IgD-negative memory B cell (primary cell): ENCODE results near the gene PHOX2B. TPM values are rescaled to one million over a fixed set of nuclear protein-coding genes. Genes with fewer than 3 reads are reported as not detected.

Source experiments
- H3K27ac Mint-ChIP-seq, 3 donors: one replicate each; pipeline ENCODE4 v1.8.0; 2020 to 2022; ENCODE audit warnings: mild to moderate bottlenecking in 3 of 3, mixed read lengths in 3 of 3, moderate library complexity in 1 of 3
- H3K27me3 Mint-ChIP-seq: one replicate; pipeline ENCODE4 v1.8.0; 2021; ENCODE audit warnings: mixed read lengths
- H3K36me3 Mint-ChIP-seq: one replicate; pipeline ENCODE4 v1.8.0; 2020; ENCODE audit warnings: mild to moderate bottlenecking, mixed read lengths
- H3K4me1 Mint-ChIP-seq, 3 donors: one replicate each; pipeline ENCODE4 v1.8.0; 2020 to 2022; ENCODE audit warnings: mixed read lengths in 3 of 3, mild to moderate bottlenecking in 1 of 3
- H3K4me3 Mint-ChIP-seq, 4 donors: one replicate each; pipeline ENCODE4 v1.8.0; 2020 to 2022; ENCODE audit warnings: mild to moderate bottlenecking in 4 of 4, mixed read lengths in 4 of 4, moderate library complexity in 3 of 4
- H3K9me3 Mint-ChIP-seq, 3 donors: one replicate each; pipeline ENCODE4 v1.8.0; 2020 to 2021; ENCODE audit warnings: mixed read lengths in 3 of 3, mild to moderate bottlenecking in 1 of 3
- polyA plus RNA-seq: library from polyadenylated mRNA; unstranded; fragments of 300-500 nt; fragmentation: Illumina TruSeq; gene quantifications from one replicate; pipeline ENCODE4 v1.2.3, GENCODE V29; 2021

PHOX2B gene
- polyA plus RNA-seq, 1 donor from 2014 or later: not detected

DNA sequence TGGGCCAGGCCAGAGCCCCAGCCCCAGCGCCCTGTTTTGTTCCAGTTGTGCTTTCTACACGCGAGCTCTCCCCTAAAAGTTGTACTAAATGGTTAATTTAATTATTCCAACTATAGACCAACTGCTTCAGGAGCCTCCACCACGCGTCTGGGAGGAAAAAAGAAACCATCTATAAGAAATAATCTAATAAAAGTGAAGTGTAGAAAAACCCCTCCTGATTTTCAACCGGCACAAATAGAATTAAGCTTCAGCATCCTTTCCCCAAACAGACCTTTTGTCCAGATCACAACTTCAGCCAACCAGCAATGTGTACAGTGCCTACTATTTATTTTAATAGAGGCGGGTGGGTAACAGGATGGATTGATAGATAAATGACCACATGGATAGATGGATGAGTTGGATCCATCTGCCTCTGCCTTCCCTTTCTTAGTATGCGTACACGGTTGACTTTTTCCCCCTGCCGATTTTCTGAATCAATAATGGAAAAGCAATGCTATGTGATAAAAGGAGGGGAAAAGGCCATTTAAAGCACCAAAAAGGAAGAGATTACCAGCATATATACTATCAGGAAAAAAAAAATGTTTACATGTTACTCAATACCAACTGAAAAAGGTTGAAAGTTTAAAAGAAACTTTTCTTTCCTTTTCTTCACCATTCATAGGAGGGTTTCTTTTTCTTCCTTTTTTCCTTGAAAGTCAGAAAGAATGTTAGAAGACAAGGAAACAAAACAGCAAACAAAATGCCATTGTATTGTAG is 3.7 kb upstream of the PHOX2B start:
- peaks cover 0 to 4% (median 1%) of the 10 kb centered on the region in 3 donors for H3K4me1 Mint-ChIP-seq
- no peak overlapping the region for H3K27ac Mint-ChIP-seq
- H3K27me3 Mint-ChIP-seq: peaks cover 53% of the 10 kb centered on the region
- no peaks in the 10 kb centered on the region for H3K36me3 Mint-ChIP-seq
- no peak overlapping the region for H3K4me3 Mint-ChIP-seq
- H3K9me3 Mint-ChIP-seq: peaks cover 0 to 4% (median 2%) of the 10 kb centered on the region in 3 donors

DNA sequence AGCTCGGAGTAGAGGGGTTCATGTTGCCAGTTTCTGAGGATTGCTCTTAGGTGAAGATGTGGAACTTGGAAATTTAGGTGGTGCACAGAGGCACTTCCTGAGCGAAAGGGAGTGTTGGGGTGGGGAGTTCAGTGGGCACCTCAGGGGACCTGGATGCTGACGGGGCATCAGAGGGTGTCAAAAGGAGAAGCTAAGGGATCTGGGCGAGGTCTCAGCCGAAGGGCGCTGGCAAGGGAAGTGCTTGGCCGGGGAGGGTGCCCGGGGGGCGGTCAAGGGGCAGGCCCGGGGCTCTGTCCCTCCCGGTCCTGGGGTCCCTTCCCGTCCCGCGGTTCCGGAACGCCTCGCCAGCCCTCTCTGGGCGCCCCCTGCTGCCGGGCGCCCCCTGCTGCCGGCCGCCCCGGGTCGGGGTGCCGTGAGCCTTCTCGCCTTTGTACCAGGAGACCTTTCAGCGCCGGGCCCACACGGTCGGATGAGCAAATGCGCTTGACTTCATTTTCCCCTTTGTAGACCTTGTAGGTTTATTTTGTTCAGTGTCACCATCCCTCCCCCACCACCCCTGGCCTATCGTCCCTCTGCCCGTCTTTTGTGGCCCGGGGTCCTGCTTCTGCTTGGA is 3.0 kb upstream of the PHOX2B start:
- Mint-ChIP-seq H3K27me3 (peaks cover 60% of the 10 kb centered on the region), H3K27ac (no peak overlapping the region), H3K9me3 (peaks cover 0 to 4% (median 2%) of the 10 kb centered on the region in 3 donors), H3K36me3 (no peaks in the 10 kb centered on the region), H3K4me3 (no peak overlapping the region), H3K4me1 (peaks cover 0 to 4% (median 1%) of the 10 kb centered on the region in 3 donors)

DNA sequence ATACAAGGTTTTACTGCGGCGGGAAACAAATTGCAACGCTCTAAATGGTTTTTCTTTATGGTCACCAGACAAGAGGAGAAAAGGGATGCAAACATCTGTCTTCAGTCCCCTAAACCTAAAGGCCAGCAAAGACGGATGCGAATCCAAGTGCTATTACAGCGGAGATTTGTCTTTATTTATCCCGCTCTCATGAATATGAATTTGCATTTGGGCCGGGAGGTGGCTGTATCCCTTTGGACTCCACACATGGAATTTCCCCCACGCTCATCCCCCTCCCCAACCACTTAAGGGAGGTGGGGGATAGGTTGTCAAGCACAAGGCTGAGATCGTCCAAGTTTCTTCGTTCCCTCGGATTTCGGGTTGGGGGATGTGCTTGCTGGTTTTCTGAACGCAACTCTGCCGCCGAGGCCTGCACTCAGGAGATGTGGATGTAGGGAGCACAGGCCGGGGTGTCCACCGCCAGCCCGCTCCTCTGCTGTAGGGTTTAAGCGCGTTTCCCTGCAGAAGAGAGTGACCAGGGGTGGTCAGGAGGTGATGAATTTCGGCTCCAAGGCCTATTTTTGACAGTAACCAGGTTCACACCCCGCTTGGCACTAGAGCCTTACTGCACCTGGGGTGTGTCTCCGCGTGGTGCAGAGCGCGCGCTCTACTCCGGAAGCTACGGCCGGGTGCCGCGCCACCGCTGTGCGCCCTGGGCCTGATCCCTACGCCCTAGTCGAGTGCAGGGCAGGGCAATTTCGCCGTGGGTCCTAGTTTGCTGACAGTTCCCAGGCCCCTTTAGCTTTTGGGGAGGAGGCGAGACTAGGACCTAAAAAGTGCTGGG is 2.3 kb upstream of the PHOX2B start:
- H3K27ac Mint-ChIP-seq: no peak overlapping the region
- H3K4me3 Mint-ChIP-seq: no peak overlapping the region
- peaks cover 0 to 4% (median 1%) of the 10 kb centered on the region in 3 donors for H3K4me1 Mint-ChIP-seq
- no peaks in the 10 kb centered on the region for H3K36me3 Mint-ChIP-seq
- H3K9me3 Mint-ChIP-seq: peaks cover 0 to 4% (median 2%) of the 10 kb centered on the region in 3 donors
- peaks cover 64% of the 10 kb centered on the region for H3K27me3 Mint-ChIP-seq

DNA sequence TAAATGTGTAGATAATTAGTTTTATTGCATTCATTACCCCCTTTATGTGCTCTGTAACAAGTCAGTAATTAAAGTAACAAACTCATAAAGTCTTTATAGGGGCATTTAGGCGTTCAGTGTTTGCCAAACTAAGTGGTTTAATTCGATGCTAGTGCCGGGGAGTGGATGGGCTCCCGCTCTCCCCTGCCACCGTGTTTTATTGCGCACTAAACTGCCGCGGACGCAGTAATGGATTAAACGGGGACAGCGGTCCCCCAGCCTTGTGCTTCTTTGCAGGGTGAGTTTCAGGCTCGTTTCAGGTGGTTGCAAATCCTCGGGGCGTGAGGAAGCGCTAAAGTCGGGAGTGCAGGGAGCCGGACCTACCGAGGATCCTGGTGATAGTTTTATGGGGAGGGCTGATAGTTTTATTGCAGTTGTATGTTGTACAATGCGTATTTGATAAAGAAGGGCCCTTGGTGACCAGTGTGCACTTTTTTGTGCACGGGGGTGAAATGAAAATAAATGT is 1.6 kb upstream of the PHOX2B start:
- Mint-ChIP-seq H3K36me3 (no peaks in the 10 kb centered on the region), H3K4me1 (peaks cover 0 to 4% (median 1%) of the 10 kb centered on the region in 3 donors), H3K27ac (peak overlapping the region in 1 of 3 donors; percentile 4), H3K9me3 (peaks cover 0 to 4% (median 2%) of the 10 kb centered on the region in 3 donors), H3K27me3 (peaks cover 67% of the 10 kb centered on the region), H3K4me3 (no peak overlapping the region)

DNA sequence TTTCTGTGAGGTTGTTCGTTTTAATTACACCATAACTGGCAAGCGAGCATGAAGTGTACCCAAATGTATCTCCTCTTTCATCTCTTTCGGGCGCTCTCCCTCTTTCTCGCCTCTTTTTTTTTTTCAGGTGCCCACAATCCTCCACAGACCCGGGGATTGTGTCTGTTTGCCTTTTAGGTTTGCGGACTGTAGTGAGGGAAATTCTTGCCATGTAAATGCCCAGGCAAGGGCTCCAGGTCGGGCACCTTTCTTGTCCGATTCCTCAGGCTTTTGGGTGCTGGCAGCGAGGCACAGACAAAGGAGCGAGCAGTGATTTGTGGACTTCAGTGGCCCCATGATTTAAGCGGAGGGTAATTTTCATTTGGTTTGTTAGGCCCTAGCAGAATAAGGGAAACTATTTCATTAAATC is 1.1 kb upstream of the PHOX2B start:
- no peak overlapping the region for H3K4me3 Mint-ChIP-seq
- H3K27ac Mint-ChIP-seq: no peak overlapping the region
- peaks cover 0 to 1% (median 0%) of the 10 kb centered on the region in 3 donors for H3K9me3 Mint-ChIP-seq
- peaks cover 66% of the 10 kb centered on the region for H3K27me3 Mint-ChIP-seq
- peaks cover 0 to 4% (median 1%) of the 10 kb centered on the region in 3 donors for H3K4me1 Mint-ChIP-seq
- no peaks in the 10 kb centered on the region for H3K36me3 Mint-ChIP-seq

DNA sequence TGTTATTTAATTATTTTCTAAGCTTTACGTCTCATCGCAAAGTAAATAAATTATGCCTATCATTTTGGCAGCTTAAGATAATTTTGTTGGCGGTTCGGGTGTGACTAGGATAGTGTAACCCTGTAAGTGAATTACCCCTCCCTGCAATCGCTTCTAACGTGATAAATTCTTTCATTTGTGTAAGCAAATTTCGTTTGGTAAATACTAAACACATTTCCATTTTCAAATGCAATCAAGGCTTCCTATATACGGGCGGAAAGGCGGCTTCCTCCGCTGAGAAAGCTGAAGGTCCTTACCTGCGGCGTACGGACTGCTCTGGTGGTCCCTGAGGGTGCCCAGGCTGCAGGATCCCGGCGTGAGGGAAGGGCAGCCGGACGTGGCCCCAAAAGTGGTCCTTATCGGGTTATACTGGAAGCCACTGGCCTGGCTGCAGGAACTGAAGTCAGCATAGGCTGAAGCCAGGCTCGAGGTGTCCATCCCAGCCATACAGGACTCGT is 403 bp downstream of the PHOX2B start:
- no peaks in the 10 kb centered on the region for H3K9me3 Mint-ChIP-seq
- peaks cover 75% of the 10 kb centered on the region for H3K27me3 Mint-ChIP-seq
- no peak overlapping the region for H3K27ac Mint-ChIP-seq
- H3K4me3 Mint-ChIP-seq: peak overlapping the region in 1 of 4 donors; percentile 58
- peaks cover 0 to 5% (median 4%) of the 10 kb centered on the region in 3 donors for H3K4me1 Mint-ChIP-seq
- H3K36me3 Mint-ChIP-seq: no peaks in the 10 kb centered on the region

DNA sequence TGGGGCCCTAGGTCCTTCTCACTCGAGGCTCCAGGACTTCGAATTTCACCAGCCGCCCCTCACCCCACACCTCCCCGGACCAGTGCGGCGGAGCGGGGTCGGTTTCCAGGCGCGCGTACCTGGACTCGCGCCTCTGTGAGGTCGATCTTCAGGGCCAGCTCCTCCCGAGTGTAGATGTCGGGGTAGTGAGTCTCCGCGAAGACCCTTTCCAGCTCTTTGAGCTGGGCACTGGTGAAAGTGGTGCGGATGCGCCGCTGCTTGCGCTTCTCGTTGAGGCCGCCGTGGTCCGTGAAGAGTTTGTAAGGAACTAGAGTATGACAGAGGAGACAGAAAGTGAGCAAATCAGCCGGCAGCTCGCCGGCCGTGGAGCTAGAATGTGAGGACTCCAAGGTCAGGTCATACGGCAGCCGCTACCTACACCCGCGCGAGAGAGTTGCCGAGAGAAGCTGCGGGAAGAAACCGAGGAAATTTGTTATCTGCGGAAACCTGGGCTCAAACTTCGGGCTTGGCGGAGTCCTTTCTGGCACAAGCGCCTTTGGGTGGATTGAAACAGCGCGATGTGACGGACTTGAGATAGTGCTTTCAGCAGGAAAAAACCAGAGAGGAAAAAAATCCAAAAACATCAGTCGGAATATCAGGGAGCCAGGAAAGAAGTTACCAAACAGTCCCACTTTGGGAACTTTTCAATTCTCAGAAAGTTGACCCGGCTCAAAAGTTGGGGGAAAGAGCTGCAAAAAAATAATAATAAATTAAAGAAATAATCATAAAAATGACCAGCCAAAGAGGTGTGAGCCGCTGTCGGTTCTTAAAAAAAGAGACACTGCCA is 1.1 kb downstream of the PHOX2B start:
- no peaks in the 10 kb centered on the region for H3K36me3 Mint-ChIP-seq
- H3K4me3 Mint-ChIP-seq: no peak overlapping the region
- H3K27me3 Mint-ChIP-seq: peaks cover 75% of the 10 kb centered on the region
- H3K4me1 Mint-ChIP-seq: peaks cover 0 to 5% (median 4%) of the 10 kb centered on the region in 3 donors
- H3K27ac Mint-ChIP-seq: no peak overlapping the region
- no peaks in the 10 kb centered on the region for H3K9me3 Mint-ChIP-seq

DNA sequence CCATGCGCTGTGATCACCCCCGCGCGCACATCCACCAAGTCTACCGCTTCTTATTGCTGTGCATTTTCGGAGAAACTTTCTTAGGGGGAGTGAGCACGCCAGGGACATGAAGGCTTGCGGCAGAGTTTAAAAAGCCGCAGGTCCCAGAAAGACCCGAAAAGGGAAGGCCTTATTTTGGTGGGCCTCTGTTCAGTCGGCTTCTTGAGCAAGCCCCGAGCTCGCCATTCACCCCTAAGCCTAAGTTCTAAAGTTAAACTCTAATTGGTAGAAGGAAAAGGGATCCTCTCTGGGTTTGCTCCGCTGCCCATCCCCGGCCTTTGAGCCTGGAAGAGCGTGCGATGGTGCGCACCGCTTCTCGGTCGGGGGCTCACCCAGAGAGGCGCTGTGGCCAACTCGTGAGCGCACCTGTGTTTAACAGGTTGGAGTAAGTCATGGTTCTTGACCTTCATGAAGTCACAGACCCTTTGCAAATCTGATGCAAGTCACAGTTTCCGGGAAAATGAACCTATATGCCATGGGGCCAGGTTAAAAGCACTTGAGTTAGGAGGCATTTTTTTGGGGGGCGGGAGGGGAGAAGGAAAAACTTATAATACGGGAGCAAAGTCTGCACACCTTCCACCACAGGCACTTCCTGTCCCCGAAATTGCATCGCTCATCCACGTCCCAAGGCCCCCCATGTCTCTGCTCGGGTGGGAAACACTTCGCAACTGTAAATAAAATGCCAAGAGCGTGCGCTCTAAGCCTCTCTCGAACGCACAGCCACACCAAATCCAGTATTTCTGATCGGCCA is 1.9 kb downstream of the PHOX2B start:
- no peaks in the 10 kb centered on the region for H3K36me3 Mint-ChIP-seq
- H3K4me1 Mint-ChIP-seq: peaks cover 0 to 4% (median 3%) of the 10 kb centered on the region in 3 donors
- H3K9me3 Mint-ChIP-seq: no peaks in the 10 kb centered on the region
- H3K27ac Mint-ChIP-seq: no peak overlapping the region
- peaks cover 69% of the 10 kb centered on the region for H3K27me3 Mint-ChIP-seq
- no peak overlapping the region for H3K4me3 Mint-ChIP-seq

DNA sequence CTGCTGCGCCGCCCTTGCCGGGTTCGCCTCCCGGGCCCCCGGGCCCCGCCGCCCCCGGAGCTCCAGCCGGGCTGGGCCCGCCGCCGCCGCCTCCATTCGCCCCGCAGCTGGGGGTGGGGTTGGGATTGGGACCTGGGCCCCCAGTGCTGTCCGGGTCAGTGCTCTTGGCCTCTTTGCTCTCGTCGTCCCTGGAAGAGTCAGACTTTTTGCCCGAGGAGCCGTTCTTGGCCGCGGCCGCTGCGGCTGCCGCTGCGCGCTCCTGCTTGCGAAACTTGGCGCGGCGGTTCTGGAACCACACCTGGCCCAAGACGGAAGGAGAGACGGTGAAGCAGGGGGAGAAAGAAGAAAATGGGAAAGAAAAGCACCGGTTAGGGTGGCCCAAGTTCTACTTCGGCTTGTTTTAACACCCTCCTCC is 2.5 kb downstream of the PHOX2B start:
- H3K27ac Mint-ChIP-seq: no peak overlapping the region
- no peak overlapping the region for H3K4me3 Mint-ChIP-seq
- H3K36me3 Mint-ChIP-seq: no peaks in the 10 kb centered on the region
- peaks cover 0 to 4% (median 3%) of the 10 kb centered on the region in 3 donors for H3K4me1 Mint-ChIP-seq
- no peaks in the 10 kb centered on the region for H3K9me3 Mint-ChIP-seq
- H3K27me3 Mint-ChIP-seq: peaks cover 65% of the 10 kb centered on the region

DNA sequence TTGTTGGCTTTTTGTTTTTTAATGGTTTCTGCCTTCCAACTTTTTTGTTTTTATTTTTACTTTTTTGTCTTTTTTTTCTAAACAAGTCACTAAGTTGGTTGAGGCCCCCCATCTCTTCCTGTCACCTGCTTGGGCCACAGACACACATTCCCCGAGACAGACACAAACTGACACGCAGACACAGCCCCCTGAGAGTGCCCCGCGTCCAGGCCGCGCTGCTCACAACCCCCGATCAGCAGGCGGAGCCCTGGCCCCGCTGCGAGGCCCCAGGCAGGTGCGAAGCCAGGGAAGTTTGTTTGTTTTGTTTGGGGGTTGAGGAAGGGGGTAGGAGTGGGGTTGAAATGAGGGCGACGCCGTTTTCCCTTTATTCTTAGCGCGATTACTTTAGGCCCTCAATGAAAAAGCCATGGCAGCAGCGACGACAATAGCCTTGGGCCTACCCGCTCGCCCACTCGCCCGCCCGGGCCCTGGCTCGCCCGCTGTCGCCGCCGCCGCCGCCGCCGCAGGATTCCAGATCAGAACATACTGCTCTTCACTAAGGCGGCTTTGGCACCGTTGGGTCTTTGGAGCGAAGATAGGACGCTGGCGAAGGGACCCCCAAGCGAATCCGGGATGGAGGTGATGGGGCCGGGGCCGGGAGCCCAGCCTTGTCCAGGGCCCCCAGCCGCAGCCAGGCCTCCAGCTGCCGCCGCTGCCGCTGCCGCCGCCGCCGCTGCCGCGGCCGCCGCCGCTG is 3.1 kb downstream of the PHOX2B start:
- Mint-ChIP-seq H3K4me3 (peak overlapping the region in 2 of 4 donors; percentile 77 to 78), H3K27ac (no peak overlapping the region), H3K4me1 (peaks cover 0 to 4% (median 3%) of the 10 kb centered on the region in 3 donors), H3K27me3 (peaks cover 60% of the 10 kb centered on the region), H3K9me3 (no peaks in the 10 kb centered on the region), H3K36me3 (no peaks in the 10 kb centered on the region)

DNA sequence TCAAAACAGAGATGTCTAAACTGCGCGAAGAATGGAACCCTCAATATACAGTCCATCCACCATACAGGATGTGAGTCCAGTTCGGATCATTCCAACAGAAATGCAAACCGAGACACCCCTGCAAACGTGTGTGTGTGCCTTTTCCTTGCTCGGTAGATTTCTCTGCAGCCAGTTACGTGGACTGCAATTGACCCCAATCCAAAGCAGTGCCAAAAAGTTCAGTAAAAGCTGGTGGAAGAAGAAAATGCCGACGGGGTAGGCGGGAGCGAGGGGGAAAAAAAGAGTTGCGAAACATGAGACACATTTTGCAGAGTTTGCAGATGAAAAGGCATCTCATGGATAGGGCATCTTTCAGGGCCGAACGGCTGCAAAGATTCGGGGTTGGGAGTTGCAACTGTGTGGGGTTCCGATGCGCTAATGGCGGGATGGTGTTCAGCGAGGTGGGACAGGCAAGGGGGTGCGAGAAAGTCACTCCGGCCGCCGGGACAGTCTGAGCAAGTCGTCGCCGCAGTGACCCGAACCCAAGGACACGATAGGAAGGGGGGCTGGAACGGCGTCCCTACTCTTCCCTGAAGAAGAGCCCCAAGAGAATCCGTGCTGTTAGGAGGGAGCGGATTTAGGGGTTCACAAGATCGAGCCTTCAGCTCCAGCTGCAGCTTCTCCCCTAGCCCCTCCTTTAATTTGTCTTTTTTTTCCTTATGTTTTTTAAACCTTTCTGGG is 3.8 kb downstream of the PHOX2B start:
- no peaks in the 10 kb centered on the region for H3K9me3 Mint-ChIP-seq
- H3K27ac Mint-ChIP-seq: no peak overlapping the region
- H3K4me3 Mint-ChIP-seq: peak overlapping the region in 1 of 4 donors; percentile 77
- peaks cover 0 to 4% (median 3%) of the 10 kb centered on the region in 3 donors for H3K4me1 Mint-ChIP-seq
- H3K36me3 Mint-ChIP-seq: no peaks in the 10 kb centered on the region
- peaks cover 57% of the 10 kb centered on the region for H3K27me3 Mint-ChIP-seq

DNA sequence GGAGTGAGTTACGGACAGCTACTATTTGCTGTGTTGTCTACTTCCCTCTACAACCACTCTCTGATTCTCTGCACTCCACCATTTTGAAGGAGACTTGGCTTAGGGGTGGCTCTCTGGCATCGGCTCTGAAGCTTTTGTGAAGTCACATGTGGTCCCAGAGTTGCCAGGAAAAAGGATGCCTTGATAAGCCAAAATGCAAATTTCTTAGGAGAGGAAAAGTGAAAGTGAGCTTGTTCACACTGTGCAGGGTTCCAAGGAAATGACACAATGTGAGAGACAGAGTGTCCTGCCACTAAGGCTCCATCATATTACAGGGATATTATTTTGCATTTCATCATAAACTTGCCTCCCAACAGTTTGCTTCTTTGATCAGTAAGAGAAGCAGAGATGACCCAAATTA is 7.2 kb downstream of the PHOX2B start:
- Mint-ChIP-seq H3K4me1 (peaks cover 0 to 3% (median 0%) of the 10 kb centered on the region in 3 donors), H3K27me3 (peaks cover 27% of the 10 kb centered on the region), H3K27ac (no peak overlapping the region), H3K4me3 (no peak overlapping the region), H3K36me3 (no peaks in the 10 kb centered on the region), H3K9me3 (no peaks in the 10 kb centered on the region)
